ENCODE measurements around the gene LCOR. TPM values are rescaled to one million over a fixed set of nuclear protein-coding genes. Genes with fewer than 3 reads are reported as not detected.
A peak's percentile ranks its signal among the peaks of the same experiment; 100 is the strongest.

Gene LCOR
- total and polyA plus RNA-seq, 9 of the 15 experiments (the other 6 are each of a cell fraction or from before 2014, with no cell fraction given): 3.6 to 25.2 (median 14.4) TPM

DNA sequence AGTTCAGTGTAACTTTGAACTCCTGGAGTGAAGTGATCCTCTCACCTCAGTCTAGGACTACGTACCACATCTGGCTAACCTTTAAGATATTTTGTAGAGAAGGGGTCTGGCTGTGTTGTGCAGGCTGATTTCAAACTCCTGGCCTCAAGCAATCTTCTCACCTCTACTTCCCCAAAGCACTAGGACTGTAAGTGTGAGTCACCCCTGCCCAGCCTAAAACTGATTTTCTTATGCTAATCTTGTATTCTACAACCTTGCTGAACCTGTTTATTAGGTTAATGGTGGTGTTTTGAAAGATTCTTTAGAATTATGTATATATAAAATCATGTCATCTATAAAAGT, 58.0 kb downstream of the LCOR start:
- H3K9ac ChIP-seq (ENCODE audit: insufficient read depth in 1 of 2, low read depth in 2 of 2, low read length in 2 of 2): no peak overlapping the region
- CTCF ChIA-PET (ENCODE audit: low intra/inter-chr PET ratio): no interaction called here

DNA sequence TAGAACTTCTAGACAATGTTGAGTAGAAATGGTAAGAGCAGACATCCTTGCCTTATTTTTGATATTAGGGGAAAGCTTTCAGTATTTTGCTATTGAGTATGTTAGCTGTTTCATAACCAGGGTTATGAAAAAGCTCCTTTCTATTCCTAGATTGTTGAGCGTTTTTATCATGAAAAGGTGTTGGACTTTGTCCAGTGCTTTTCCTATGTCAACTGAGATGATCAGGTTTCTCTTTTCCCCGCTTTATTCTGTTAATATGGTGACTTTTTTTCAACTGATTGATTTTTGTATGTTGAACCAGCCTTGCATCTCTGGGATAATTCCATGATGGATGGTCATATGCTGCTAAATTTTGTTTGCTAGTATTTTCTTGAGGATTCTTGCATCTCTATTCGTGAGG, 58.5 kb downstream of the LCOR start:
- in situ Hi-C loops (cut with MboI): no loop called here

More for the DNA sequence above, 58.0 kb downstream of the LCOR start:
- H3K4me2 ChIP-seq (ENCODE audit: insufficient read depth, low read length): no peak overlapping the region
- in situ Hi-C loops (cut with MboI) (no loop called here), intact Hi-C loops (cut with micrococcal nuclease) (no loop called here)
- ATAC-seq (peak; percentile 38; the same call in 1 of the 3 replicates), FAIRE-seq (no peak), DNase-seq (ENCODE audit: extremely low read depth in 1 of 4, low spot score in 3 of 4) (no peak)
- H3K4me1 ChIP-seq (replicated peaks in 1 of 2; ENCODE audit: control insufficient read depth in 2 of 2, insufficient read depth in 2 of 2, low read length in 2 of 2): no peaks in the 10 kb centered on the region; a peak in 1 of 5 replicates
- POLR2A ChIA-PET: no interaction called here
- H3K9me1 ChIP-seq (ENCODE audit: control insufficient read depth, insufficient read depth, low read length): no peaks in the 10 kb centered on the region
- peaks cover 89% of the 10 kb centered on the region for H3K79me2 ChIP-seq (ENCODE audit: control insufficient read depth, insufficient read depth, low read length)
- H3K36me3 ChIP-seq (ENCODE audit: control insufficient read depth, insufficient read depth, low read length): peaks cover 7% of the 10 kb centered on the region; the same call in 1 of the 3 replicates
- TF ChIP-seq ZC3H11A (IDR thresholded peaks at IDR 0.05; ENCODE audit: low read depth, low read length) (no peak), WHSC1 (IDR thresholded peaks at IDR 0.05; ENCODE audit: low read length) (no peak), ZNF121 (CRISPR knock-in tag; conservative IDR thresholded peaks at IDR 0.05) (0 out of 2 replicates have a peak, but pooled peaks have one; percentile 10), PHB (CRISPR knock-in tag; IDR thresholded peaks at IDR 0.05) (no peak), CHCHD3 (CRISPR knock-in tag; IDR thresholded peaks at IDR 0.05) (no peak), ZNF696 (CRISPR knock-in tag; conservative IDR thresholded peaks at IDR 0.05) (no peak)
- TF ChIP-seq, protein P1, sequence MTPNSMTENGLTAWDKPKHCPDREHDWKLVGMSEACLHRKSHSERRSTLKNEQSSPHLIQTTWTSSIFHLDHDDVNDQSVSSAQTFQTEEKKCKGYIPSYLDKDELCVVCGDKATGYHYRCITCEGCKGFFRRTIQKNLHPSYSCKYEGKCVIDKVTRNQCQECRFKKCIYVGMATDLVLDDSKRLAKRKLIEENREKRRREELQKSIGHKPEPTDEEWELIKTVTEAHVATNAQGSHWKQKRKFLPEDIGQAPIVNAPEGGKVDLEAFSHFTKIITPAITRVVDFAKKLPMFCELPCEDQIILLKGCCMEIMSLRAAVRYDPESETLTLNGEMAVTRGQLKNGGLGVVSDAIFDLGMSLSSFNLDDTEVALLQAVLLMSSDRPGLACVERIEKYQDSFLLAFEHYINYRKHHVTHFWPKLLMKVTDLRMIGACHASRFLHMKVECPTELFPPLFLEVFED (CRISPR knock-in tag; conservative IDR thresholded peaks at IDR 0.05): no peak
- WGBS (ENCODE audit: insufficient coverage, low coverage, missing lambda C conversion rate): 64% methylated on average over 1 of the region's 1 CpG
- H3K9me3 ChIP-seq (replicated peaks; ENCODE audit: control insufficient read depth, insufficient read depth, low read depth, low read length): no peaks in the 10 kb centered on the region
- no peak overlapping the region for H3K4me3 ChIP-seq
- no peaks in the 10 kb centered on the region for H3K27me3 ChIP-seq (ENCODE audit: control insufficient read depth in 2 of 2, insufficient read depth in 2 of 2, low read length in 2 of 2)
- BruUV-seq (replicated peaks): no TSS peak
- H4K20me1 ChIP-seq (replicated peaks; ENCODE audit: control insufficient read depth, insufficient read depth, low read length): no peaks in the 10 kb centered on the region
- no peak overlapping the region for H3K27ac ChIP-seq (ENCODE audit: extremely low read depth, low read depth, low read length)
- H2AFZ ChIP-seq (ENCODE audit: low read depth, low read length): no peak overlapping the region

More for the DNA sequence above, 58.5 kb downstream of the LCOR start:
- no peak overlapping the region for H3K4me2 ChIP-seq (ENCODE audit: insufficient read depth, low read length)
- H3K27ac ChIP-seq (ENCODE audit: extremely low read depth, low read depth, low read length): no peak overlapping the region
- 94% methylated on average over 3 of the region's 3 CpGs for WGBS (ENCODE audit: insufficient coverage, low coverage, missing lambda C conversion rate)
- peaks cover 90% of the 10 kb centered on the region for H3K79me2 ChIP-seq (ENCODE audit: control insufficient read depth, insufficient read depth, low read length)
- no TSS peak for BruUV-seq (replicated peaks)
- FAIRE-seq: no peak
- H2AFZ ChIP-seq (ENCODE audit: low read depth, low read length): no peak overlapping the region
- H3K4me1 ChIP-seq (replicated peaks in 1 of 2; ENCODE audit: control insufficient read depth in 2 of 2, insufficient read depth in 2 of 2, low read length in 2 of 2): no peaks in the 10 kb centered on the region; a peak in 1 of 5 replicates
- H3K27me3 ChIP-seq (ENCODE audit: control insufficient read depth in 2 of 2, insufficient read depth in 2 of 2, low read length in 2 of 2): no peaks in the 10 kb centered on the region
- no peaks in the 10 kb centered on the region for H3K9me1 ChIP-seq (ENCODE audit: control insufficient read depth, insufficient read depth, low read length)
- H4K20me1 ChIP-seq (replicated peaks; ENCODE audit: control insufficient read depth, insufficient read depth, low read length): no peaks in the 10 kb centered on the region
- no peak for ATAC-seq
- H3K36me3 ChIP-seq (ENCODE audit: control insufficient read depth, insufficient read depth, low read length): peaks cover 7% of the 10 kb centered on the region; the same call in 1 of the 3 replicates
- intact Hi-C loops (cut with micrococcal nuclease): no loop called here
- H3K9me3 ChIP-seq (replicated peaks; ENCODE audit: control insufficient read depth, insufficient read depth, low read depth, low read length): no peaks in the 10 kb centered on the region
- POLR2A ChIA-PET: no interaction called here
- H3K9ac ChIP-seq (ENCODE audit: insufficient read depth in 1 of 2, low read depth in 2 of 2, low read length in 2 of 2): no peak overlapping the region
- no peak for DNase-seq (ENCODE audit: extremely low read depth in 1 of 4, low spot score in 3 of 4)
- H3K4me3 ChIP-seq: no peak overlapping the region
- CTCF ChIA-PET (ENCODE audit: low intra/inter-chr PET ratio): no interaction called here
- TF ChIP-seq POU5F1 (IDR thresholded peaks at IDR 0.05; ENCODE audit: borderline replicate concordance, low read depth, low read length, partially characterized antibody) (no peak), CC2D1A (IDR thresholded peaks at IDR 0.05) (no peak), NCOA2 (IDR thresholded peaks at IDR 0.05; ENCODE audit: partially characterized antibody in 2 of 2) (no peak), ZC3H8 (IDR thresholded peaks at IDR 0.05) (no peak), ZFP1 (CRISPR knock-in tag; IDR thresholded peaks at IDR 0.05) (no peak), RBFOX2 (IDR thresholded peaks at IDR 0.05; ENCODE audit: low read depth, low read length) (no peak), SAP30 (IDR thresholded peaks at IDR 0.05; ENCODE audit: borderline replicate concordance, insufficient read depth, low read depth, low read length, poor library complexity, severe bottlenecking) (no peak), KAT2B (IDR thresholded peaks at IDR 0.05; ENCODE audit: low read depth, low read length) (no peak), RFX7 (CRISPR knock-in tag; IDR thresholded peaks at IDR 0.05) (no peak), CXXC5 (CRISPR knock-in tag; IDR thresholded peaks at IDR 0.05) (no peak), ZNF134 (CRISPR knock-in tag; conservative IDR thresholded peaks at IDR 0.05) (no peak)
